MM.1S (cell line): Measurements from ENCODE around the gene RPS3.

ENCODE experiments used
- CTCF ChIP-seq: fragments of 300-600 bp; sonication (generic); IDR thresholded peaks from 2 replicates; pipeline ENCODE4 v1.5.1; 2016; ENCODE audit warnings: antibody characterized with exemption, low read length, mixed read lengths
- EZH2 ChIP-seq: fragments of 300-600 bp; sonication (generic); optimal IDR thresholded peaks from 2 replicates; pipeline ENCODE3; 2017; ENCODE audit warnings: low read depth, mild to moderate bottlenecking, antibody characterized with exemption, low read length, mixed read lengths
- EZH2phosphoT487 ChIP-seq: fragments of 300-600 bp; sonication (generic); IDR thresholded peaks from 2 replicates; pipeline ENCODE4 v1.6.1; 2018; ENCODE audit warnings: antibody characterized with exemption, low read length

- TF ChIP-seq CTCF (no peak), EZH2 (no peak), EZH2phosphoT487 (no peak)
Measured at GRCh38 chr11:75365711-75366181, 33.6 kb upstream of the RPS3 start.
